Heart left ventricle (tissue), 16 donors: Measurements from ENCODE around the gene FOXR1. TPM values are rescaled to one million over a fixed set of nuclear protein-coding genes. Genes with fewer than 3 reads are reported as not detected.
A peak's percentile ranks its signal among the peaks of the same experiment; 100 is the strongest.

Experiments
- ATAC-seq, 4 donors: fragments of 200-7000 bp; cut with Tn5 transposase; one replicate each; pipeline ENCODE4 v1.9.1; 2020 to 2022; ENCODE audit warnings: moderate library complexity in 4 of 4, mild to moderate bottlenecking in 3 of 4, moderate number of reproducible peaks in 1 of 4
- DNase-seq, 5 donors: peaks; one replicate each; pipeline ENCODE4 v3.0.0-alpha.2; 2020
- H3K27ac ChIP-seq, 12 donors: fragments of 200-600 bp; sonication (generic) in 4 of 12; one replicate each; pipeline versions ENCODE4 v1.5.0 to v1.8.0; 2016 to 2022; ENCODE audit warnings: mild to moderate bottlenecking in 2 of 12
- H3K27me3 ChIP-seq, 9 donors: fragments of 200-600 bp; sonication (generic) in 2 of 9; one replicate each; pipeline versions ENCODE4 v1.5.1 to v1.8.0; 2016 to 2022; ENCODE audit warnings: mild to moderate bottlenecking in 3 of 9
- H3K36me3 ChIP-seq, 9 donors: fragments of 200-600 bp; sonication (generic) in 2 of 9; one replicate each; pipeline versions ENCODE4 v1.5.0 to v1.8.0; 2018 to 2022; ENCODE audit warnings: mild to moderate bottlenecking in 2 of 9
- H3K4me1 ChIP-seq, 12 donors: fragments of 200-600 bp; sonication (generic) in 4 of 12; one replicate each; pipeline versions ENCODE4 v1.5.0 to v1.8.0; 2016 to 2022; ENCODE audit warnings: mild to moderate bottlenecking in 3 of 12
- H3K4me3 ChIP-seq, 12 donors: fragments of 200-600 bp; sonication (generic) in 4 of 12; one replicate each; pipeline versions ENCODE4 v1.5.0 to v1.8.0; 2017 to 2022; ENCODE audit warnings: mild to moderate bottlenecking in 9 of 12, moderate library complexity in 4 of 12
- H3K9me3 ChIP-seq, 12 donors: fragments of 200-600 bp; sonication (generic) in 4 of 12; one replicate each; pipeline versions ENCODE4 v1.5.0 to v1.8.0; 2016 to 2022; ENCODE audit warnings: mild to moderate bottlenecking in 1 of 12
- CTCF ChIP-seq, 12 donors: fragments of 200-600 bp; sonication (generic) in 4 of 12; IDR thresholded peaks; one replicate each; pipeline versions ENCODE4 v1.5.0 to v1.8.0; 2018 to 2022; ENCODE audit warnings: antibody characterized with exemption in 12 of 12, mild to moderate bottlenecking in 5 of 12
- POLR2A ChIP-seq, 2 donors: fragments of 450-650 bp; IDR thresholded peaks; one replicate each; pipeline ENCODE4 v1.6.1; 2017; ENCODE audit warnings: antibody characterized with exemption in 2 of 2, mild to moderate bottlenecking in 2 of 2, moderate library complexity in 2 of 2
- WGBS, 4 donors: extraction: QIAGEN DNeasy Blood & Tissue Kit in 2 of 4; methylation state at CpG; one replicate each; pipeline versions ENCODE4 v1.1.5 to v1.1.7; 2013 to 2018; 5-methylcytosine and 5-hydroxymethylcytosine counted together
- intact Hi-C, 10 donors: fragments of 100-400 bp; cut with DNase I; formaldehyde crosslinking; loops; one replicate each; pipeline versions ENCODE4 v1.11.1 to v1.14.2; 2022
- polyA plus RNA-seq, 2 donors: library from polyadenylated mRNA; stranded (reverse); fragments of 200-250 nt; gene quantifications; one replicate each; pipeline ENCODE4 v1.2.3, GENCODE V29; 2013
- total RNA-seq, 9 donors: library from RNA; depleted of rRNA in 2 of 9; stranded (reverse); fragments of >200 nt in 2 of 9; fragmentation: NEBNext Ultra II Directional in 3 of 9; extraction: Animal tissue kit (Norgen Biotek cat#: 25700) in 3 of 9; gene quantifications; one replicate each; pipeline versions ENCODE4 v1.1.0 to v1.2.4, GENCODE V29; 2016 to 2023
- donor health status: ischemic (EF 13 %, LVEDD 7.1; RV severe dilation, severe dysfunction).
- donor health status: healthy with polysubstance abuse.
- donor health status: DM: no; HTN: yes; CAD: no.
- donor health status: DM: no; HTN: no; CAD: no.
- donor health status: ischemic (EF 25% LVEDD 6.9; RV normal size, moderate dysfunction).
- donor health status: ischemic (EF 25% LVEDD 5.7; RV mildly dilated, moderate dysfunction).
- donor health status: healthy.
- donor health status: DM: yes; HTN: yes; CAD: no.
- donor health status: ischemic (EF 35%, LVEDD 5.7; RV mildly dilated, moderate dysfunction).
- donor health status: nonischemic (EF 11% LVEDD 7.7; RV severe dilation, severe dysfunction).
- donor health status: DM: yes; HTN: yes; CAD: no.
- donor health status: PGD.
- donor health status: ischemic (EF 29% LVEDD 5.4; RV normal size, mild dysfunction).
- donor health status: nonischemic (EF 23%, LVEDD 6.1; RV moderate dilation, normal function).

The FOXR1 gene
- total and polyA plus RNA-seq, 11 donors = not detected

DNA sequence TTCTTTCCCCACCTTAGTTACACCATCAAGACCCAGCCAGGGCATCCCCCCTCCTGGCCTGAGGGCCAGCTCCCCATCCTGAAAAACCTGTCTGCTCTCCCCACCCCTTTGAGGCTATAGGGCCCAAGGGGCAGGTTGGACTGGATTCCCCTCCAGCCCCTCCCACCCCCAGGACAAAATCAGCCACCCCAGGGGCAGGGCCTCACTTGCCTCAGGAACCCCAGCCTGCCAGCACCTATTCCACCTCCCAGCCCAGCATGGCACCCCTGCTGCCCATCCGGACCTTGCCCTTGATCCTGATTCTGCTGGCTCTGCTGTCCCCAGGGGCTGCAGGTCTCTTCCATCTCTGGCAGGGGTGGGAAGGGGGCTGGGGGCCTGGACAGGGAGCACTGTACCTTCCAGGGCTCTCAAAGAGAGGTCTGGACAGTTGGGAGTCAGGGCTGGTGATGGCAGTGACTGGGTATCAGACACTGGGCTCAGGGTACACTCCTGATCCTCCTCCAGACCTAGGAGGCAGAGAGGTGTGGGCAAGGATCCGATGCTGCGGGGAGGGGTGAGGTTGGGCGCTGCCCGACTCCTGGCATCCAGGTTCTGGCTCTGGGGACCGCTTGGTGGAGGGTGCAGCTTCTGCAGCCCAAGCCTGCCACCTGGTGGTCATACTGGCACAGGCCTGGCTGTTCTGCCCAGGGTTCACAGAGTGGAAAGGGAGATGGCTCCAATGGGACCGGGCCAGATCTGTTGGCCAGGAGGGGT is 15.3 kb upstream of the FOXR1 start, which contains the start of gene UPK2:
UPK2 (plus strand) TSS at position 205 of the 753 bp plus-strand sequence; CDS start at position 258, 53 bp downstream.
- Histone ChIP-seq H3K4me1 (peaks cover 0 to 7% (median 0%) of the 10 kb centered on the region in 12 donors), H3K27ac (no peak within 1 kb of the TSS), H3K36me3 (no peaks in the 10 kb centered on the region), H3K27me3 (peaks cover 0 to 9% (median 0%) of the 10 kb centered on the region in 9 donors), H3K9me3 (no peaks in the 10 kb centered on the region), H3K4me3 (no peak within 1 kb of the TSS)
- no peak for TF ChIP-seq POLR2A (IDR thresholded peaks at IDR 0.05)
- TF ChIP-seq CTCF (IDR thresholded peaks at IDR 0.05) = peak; percentile 92 to 95 (median 93)
- 0 to 5% (median 4%) methylated on average over 1 to 7 of the region's 7 CpGs; no CpG with 5 or more reads in 1 of the 4 donors for WGBS, 4 donors
- peak; percentile 84 to 94 (median 88) for DNase-seq
- peak; percentile 93 to 98 (median 96) for ATAC-seq
- intact Hi-C loops = loop anchor here (1.0 to 10.0 kb wide), 8 partner anchors 47 to 269 kb away; no protein-coding TSS in a partner anchor

DNA sequence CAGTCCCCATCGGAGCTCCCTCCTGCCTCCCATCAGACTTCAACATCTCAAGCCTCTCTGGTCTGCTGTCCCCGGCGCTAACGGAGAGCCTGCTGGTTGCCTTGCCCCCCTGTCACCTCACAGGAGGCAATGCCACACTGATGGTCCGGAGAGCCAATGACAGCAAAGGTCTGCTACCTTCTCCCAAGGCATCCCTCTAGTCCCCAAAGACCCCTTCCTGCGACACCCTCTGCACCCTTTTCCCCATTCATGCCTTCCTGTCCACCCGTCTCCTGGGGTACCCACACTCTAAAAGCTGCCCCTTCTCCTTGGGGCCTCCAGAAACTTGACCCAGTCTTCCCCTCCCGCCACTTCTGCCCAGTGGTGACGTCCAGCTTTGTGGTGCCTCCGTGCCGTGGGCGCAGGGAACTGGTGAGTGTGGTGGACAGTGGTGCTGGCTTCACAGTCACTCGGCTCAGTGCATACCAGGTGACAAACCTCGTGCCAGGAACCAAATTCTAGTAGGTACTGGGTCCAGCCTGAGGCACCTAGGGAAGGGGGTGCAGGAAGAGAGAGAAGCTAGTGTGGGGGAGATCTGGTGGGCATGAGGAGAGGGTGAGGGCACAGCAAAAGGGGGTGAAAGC is 14.6 kb upstream of the FOXR1 start:
- TF ChIP-seq POLR2A (IDR thresholded peaks at IDR 0.05) = no peak
- peak in 2 of 12 donors; percentile 2 to 19 for TF ChIP-seq CTCF (IDR thresholded peaks at IDR 0.05)
- Histone ChIP-seq H3K27me3 (peaks cover 0 to 4% (median 0%) of the 10 kb centered on the region in 9 donors), H3K4me3 (no peak overlapping the region), H3K4me1 (peaks cover 0 to 7% (median 0%) of the 10 kb centered on the region in 12 donors), H3K9me3 (no peaks in the 10 kb centered on the region), H3K27ac (no peak overlapping the region), H3K36me3 (no peaks in the 10 kb centered on the region)
- intact Hi-C loops = loop anchor here (1.0 to 10.0 kb wide), 8 partner anchors 48 to 270 kb away; no protein-coding TSS in a partner anchor
- ATAC-seq (no peak), DNase-seq (no peak)
- 49 to 55% (median 54%) methylated on average over 14 of the region's 14 CpGs for WGBS, 4 donors

DNA sequence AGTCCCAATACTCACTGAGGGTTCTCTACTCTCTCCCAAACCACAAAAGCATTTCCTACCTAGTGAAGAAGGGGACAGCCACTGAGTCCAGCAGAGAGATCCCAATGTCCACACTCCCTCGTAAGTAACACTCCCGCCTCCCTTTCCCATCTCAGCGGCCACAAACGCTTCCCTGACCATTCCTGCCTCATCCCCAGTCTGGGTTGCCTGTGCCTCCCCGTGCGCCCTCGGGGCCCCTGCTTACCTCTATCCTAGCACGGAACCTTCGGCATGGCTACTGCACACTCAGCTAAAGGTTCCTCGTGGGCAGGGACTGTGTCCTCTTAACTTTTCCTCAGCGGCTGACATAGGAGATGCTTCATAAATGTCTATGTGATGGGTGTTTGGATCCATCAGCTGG is 14.0 kb upstream of the FOXR1 start:
- Histone ChIP-seq H3K27ac (no peak overlapping the region), H3K36me3 (no peaks in the 10 kb centered on the region), H3K9me3 (no peaks in the 10 kb centered on the region), H3K4me1 (peaks cover 0 to 7% (median 0%) of the 10 kb centered on the region in 12 donors), H3K27me3 (peaks cover 0 to 4% (median 0%) of the 10 kb centered on the region in 9 donors), H3K4me3 (no peak overlapping the region)
- ATAC-seq (no peak), DNase-seq (no peak)
- intact Hi-C loops = loop anchor here in 8 of 10 donors (2.0 to 10.0 kb wide), 6 partner anchors 49 to 270 kb away; no protein-coding TSS in a partner anchor
- WGBS, 4 donors = 79 to 85% (median 82%) methylated on average over 11 of the region's 11 CpGs
- TF ChIP-seq POLR2A (IDR thresholded peaks at IDR 0.05) (no peak), CTCF (IDR thresholded peaks at IDR 0.05) (no peak)

DNA sequence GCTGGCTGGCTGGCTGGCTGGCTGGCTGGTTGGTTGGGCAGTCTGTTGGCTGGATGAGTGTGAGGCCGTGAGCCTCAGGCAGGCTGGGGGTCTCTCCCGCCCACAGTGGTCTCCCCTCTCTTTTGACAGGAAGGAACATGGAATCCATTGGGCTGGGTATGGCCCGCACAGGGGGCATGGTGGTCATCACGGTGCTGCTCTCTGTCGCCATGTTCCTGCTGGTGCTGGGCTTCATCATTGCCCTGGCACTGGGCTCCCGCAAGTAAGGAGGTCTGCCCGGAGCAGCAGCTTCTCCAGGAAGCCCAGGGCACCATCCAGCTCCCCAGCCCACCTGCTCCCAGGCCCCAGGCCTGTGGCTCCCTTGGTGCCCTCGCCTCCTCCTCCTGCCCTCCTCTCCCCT is 13.6 kb upstream of the FOXR1 start:
- H3K36me3 ChIP-seq = no peaks in the 10 kb centered on the region
- WGBS, 4 donors = 85 to 94% (median 90%) methylated on average over 8 of the region's 8 CpGs

More for the DNA sequence above, 13.6 kb upstream of the FOXR1 start:
- Histone ChIP-seq H3K4me1 (peaks cover 0 to 7% (median 0%) of the 10 kb centered on the region in 12 donors), H3K27me3 (peaks cover 0 to 4% (median 0%) of the 10 kb centered on the region in 9 donors), H3K27ac (no peak overlapping the region), H3K4me3 (no peak overlapping the region), H3K9me3 (no peaks in the 10 kb centered on the region)
- DNase-seq (no peak), ATAC-seq (no peak)
- intact Hi-C loops = loop anchor here in 8 of 10 donors (2.0 to 10.0 kb wide), 6 partner anchors 49 to 271 kb away; no protein-coding TSS in a partner anchor
- TF ChIP-seq CTCF (IDR thresholded peaks at IDR 0.05) (no peak), POLR2A (IDR thresholded peaks at IDR 0.05) (no peak)
